Prostate gland (tissue), 2 donors: ENCODE results near the gene CAPN15.

Experiments
- POLR2AphosphoS5 ChIP-seq: sonication (generic); formaldehyde crosslinking; IDR thresholded peaks from one replicate; pipeline ENCODE4 v1.6.1; 2017; ENCODE audit warnings: antibody characterized with exemption
- TF ChIP-seq, protein P1 (sequence below), 4 experiments: fragments of 200-600 bp in 2 of 4; fragments of 450-650 bp in 2 of 4; sonication (generic) in 2 of 4; IDR thresholded peaks; 1 replicate in 3 of 4; 2 replicates in 1 of 4; pipeline ENCODE4 v1.5.1; 2016 to 2019; ENCODE audit warnings: antibody characterized with exemption in 4 of 4, mild to moderate bottlenecking in 2 of 4, moderate library complexity in 2 of 4

GRCh38 chr16:603933-604332, 76.4 kb downstream of the CAPN15 start:
- TF ChIP-seq, protein P1, sequence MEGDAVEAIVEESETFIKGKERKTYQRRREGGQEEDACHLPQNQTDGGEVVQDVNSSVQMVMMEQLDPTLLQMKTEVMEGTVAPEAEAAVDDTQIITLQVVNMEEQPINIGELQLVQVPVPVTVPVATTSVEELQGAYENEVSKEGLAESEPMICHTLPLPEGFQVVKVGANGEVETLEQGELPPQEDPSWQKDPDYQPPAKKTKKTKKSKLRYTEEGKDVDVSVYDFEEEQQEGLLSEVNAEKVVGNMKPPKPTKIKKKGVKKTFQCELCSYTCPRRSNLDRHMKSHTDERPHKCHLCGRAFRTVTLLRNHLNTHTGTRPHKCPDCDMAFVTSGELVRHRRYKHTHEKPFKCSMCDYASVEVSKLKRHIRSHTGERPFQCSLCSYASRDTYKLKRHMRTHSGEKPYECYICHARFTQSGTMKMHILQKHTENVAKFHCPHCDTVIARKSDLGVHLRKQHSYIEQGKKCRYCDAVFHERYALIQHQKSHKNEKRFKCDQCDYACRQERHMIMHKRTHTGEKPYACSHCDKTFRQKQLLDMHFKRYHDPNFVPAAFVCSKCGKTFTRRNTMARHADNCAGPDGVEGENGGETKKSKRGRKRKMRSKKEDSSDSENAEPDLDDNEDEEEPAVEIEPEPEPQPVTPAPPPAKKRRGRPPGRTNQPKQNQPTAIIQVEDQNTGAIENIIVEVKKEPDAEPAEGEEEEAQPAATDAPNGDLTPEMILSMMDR (IDR thresholded peaks at IDR 0.05) = no peak
- no peak for TF ChIP-seq POLR2AphosphoS5
